ENCODE measurements around the gene SQSTM1. TPM values are rescaled to one million over a fixed set of nuclear protein-coding genes. Genes with fewer than 3 reads are reported as not detected.
A peak's percentile ranks its signal among the peaks of the same experiment; 100 is the strongest.

The SQSTM1 gene
- total and polyA plus RNA-seq, 2 experiments from 2014 or later = 402 to 641 TPM

DNA sequence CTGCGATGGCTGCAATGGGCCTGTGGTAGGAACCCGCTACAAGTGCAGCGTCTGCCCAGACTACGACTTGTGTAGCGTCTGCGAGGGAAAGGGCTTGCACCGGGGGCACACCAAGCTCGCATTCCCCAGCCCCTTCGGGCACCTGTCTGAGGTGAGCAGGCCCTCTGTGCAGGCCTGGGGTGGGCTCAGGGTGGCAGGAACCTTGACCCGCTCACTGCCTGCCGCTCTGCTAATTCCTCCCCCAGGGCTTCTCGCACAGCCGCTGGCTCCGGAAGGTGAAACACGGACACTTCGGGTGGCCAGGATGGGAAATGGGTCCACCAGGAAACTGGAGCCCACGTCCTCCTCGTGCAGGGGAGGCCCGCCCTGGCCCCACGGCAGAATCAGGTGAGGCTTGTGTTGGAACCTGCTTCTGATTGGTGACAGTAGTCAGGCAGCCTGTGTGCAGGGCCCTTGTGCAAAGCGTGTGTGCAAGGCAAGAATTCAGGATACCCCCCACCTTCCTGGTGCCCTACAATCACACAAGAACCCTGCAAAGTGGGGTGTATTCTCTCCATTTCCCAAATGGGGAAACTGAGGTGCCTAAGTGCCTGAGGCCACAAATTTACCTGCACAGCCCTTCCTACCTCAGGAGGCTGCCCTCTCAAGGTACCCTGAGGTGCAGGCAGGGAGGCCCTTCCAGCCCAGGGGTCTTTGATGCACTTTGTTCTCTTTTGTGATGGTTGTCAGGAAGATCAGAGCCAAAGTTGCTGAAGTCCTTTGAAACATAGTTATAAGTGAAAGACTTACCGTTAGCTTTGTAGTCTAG is 3.4 kb downstream of the SQSTM1 start:
- Histone ChIP-seq H3K36me3 (replicated peaks; ENCODE audit: insufficient read depth, low read depth) (no peaks in the 10 kb centered on the region), H3K79me2 (peaks cover 53% of the 10 kb centered on the region), H3K9me2 (replicated peaks; ENCODE audit: insufficient read depth) (no peaks in the 10 kb centered on the region), H3K27ac (no peak overlapping the region), H3K4me3 (no peak overlapping the region), H2AFZ (no peak overlapping the region), H3K9me3 (ENCODE audit: low read depth) (no peaks in the 10 kb centered on the region), H3K27me3 (no peaks in the 10 kb centered on the region), H4K20me1 (ENCODE audit: insufficient read depth, poor library complexity, severe bottlenecking) (peaks cover 71% of the 10 kb centered on the region), H3K4me2 (peak overlapping the region; percentile 95), H3K4me1 (ENCODE audit: insufficient read depth) (peaks cover 43% of the 10 kb centered on the region)
- no peak for DNase-seq (ENCODE audit: low spot score)
- WGBS (ENCODE audit: low lambda C conversion rate, missing lambda C conversion rate) = 93% methylated on average over 22 of the region's 22 CpGs
- TF ChIP-seq EZH2 (IDR thresholded peaks at IDR 0.05; ENCODE audit: borderline replicate concordance) = no peak
- no peak for TF ChIP-seq EZH2phosphoT487 (IDR thresholded peaks at IDR 0.05; ENCODE audit: low read depth, severe bottlenecking, unreplicated experiment)
- TF ChIP-seq, protein P1, sequence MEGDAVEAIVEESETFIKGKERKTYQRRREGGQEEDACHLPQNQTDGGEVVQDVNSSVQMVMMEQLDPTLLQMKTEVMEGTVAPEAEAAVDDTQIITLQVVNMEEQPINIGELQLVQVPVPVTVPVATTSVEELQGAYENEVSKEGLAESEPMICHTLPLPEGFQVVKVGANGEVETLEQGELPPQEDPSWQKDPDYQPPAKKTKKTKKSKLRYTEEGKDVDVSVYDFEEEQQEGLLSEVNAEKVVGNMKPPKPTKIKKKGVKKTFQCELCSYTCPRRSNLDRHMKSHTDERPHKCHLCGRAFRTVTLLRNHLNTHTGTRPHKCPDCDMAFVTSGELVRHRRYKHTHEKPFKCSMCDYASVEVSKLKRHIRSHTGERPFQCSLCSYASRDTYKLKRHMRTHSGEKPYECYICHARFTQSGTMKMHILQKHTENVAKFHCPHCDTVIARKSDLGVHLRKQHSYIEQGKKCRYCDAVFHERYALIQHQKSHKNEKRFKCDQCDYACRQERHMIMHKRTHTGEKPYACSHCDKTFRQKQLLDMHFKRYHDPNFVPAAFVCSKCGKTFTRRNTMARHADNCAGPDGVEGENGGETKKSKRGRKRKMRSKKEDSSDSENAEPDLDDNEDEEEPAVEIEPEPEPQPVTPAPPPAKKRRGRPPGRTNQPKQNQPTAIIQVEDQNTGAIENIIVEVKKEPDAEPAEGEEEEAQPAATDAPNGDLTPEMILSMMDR (IDR thresholded peaks at IDR 0.05; ENCODE audit: poor library complexity) = no peak

DNA sequence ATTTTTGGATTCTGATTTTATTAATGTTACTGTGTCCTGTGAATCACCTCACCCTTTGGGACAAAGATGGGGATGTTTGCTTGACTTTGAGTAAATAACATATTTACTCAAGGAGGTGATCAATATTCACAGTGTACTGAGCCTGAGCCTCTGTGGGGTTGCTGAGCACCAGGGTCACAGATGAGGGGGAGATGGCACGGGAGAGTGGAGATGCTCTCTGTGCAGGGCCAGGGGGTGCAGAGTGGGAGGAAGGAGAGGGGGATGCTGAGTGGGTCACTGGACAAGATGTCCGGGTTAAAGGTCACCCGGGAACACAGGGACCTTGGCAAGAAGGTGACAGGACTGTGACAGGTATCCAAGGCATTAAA is 4.0 kb downstream of the SQSTM1 start:
- Histone ChIP-seq H3K9me3 (ENCODE audit: low read depth) (no peaks in the 10 kb centered on the region), H3K27ac (no peak overlapping the region), H3K79me2 (peaks cover 55% of the 10 kb centered on the region), H2AFZ (no peak overlapping the region), H3K4me1 (ENCODE audit: insufficient read depth) (peaks cover 37% of the 10 kb centered on the region), H3K4me3 (no peak overlapping the region), H4K20me1 (ENCODE audit: insufficient read depth, poor library complexity, severe bottlenecking) (peaks cover 71% of the 10 kb centered on the region), H3K4me2 (peak overlapping the region; percentile 95), H3K9me2 (replicated peaks; ENCODE audit: insufficient read depth) (no peaks in the 10 kb centered on the region), H3K36me3 (replicated peaks; ENCODE audit: insufficient read depth, low read depth) (no peaks in the 10 kb centered on the region), H3K27me3 (no peaks in the 10 kb centered on the region)
- peak; percentile 14 for DNase-seq (ENCODE audit: low spot score)
- 80% methylated on average over 3 of the region's 3 CpGs for WGBS (ENCODE audit: low lambda C conversion rate, missing lambda C conversion rate)
- TF ChIP-seq, protein P1 (IDR thresholded peaks at IDR 0.05; ENCODE audit: poor library complexity) = no peak
- TF ChIP-seq EZH2 (IDR thresholded peaks at IDR 0.05; ENCODE audit: borderline replicate concordance) = no peak
- no peak for TF ChIP-seq EZH2phosphoT487 (IDR thresholded peaks at IDR 0.05; ENCODE audit: low read depth, severe bottlenecking, unreplicated experiment)

DNA sequence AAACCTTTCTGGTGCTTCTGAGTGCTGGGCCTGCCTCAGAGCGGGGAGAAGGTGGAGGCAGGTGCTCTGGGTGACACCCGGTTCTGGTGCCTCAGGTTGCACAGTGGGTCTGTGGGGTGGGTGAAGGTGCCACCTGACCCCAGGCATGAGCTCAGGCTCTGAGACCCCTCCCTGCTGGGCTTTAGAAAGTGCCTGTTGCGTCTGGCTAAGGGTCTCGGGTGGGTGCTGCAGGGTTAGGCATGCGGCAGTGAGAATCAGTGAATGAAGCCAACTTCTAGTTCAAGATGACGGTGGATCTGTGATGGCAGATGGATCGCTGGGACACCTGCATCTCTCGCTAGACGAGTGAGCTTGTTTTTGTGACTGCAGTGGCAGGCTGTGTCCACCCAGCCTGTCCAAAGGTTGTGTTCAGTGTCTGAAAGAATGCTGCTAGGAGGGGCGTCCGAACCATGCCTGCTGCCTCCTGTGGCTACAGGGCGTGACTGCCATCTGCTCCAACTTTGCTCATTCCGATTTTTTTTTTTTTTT is 5.0 kb downstream of the SQSTM1 start:
- DNase-seq (ENCODE audit: low spot score) = no peak
- 80% methylated on average over 13 of the region's 13 CpGs for WGBS (ENCODE audit: low lambda C conversion rate, missing lambda C conversion rate)
- H3K4me3 ChIP-seq = no peak overlapping the region
- H3K4me2 ChIP-seq = peak overlapping the region; percentile 95
- H4K20me1 ChIP-seq (ENCODE audit: insufficient read depth, poor library complexity, severe bottlenecking) = peaks cover 73% of the 10 kb centered on the region
- H3K27me3 ChIP-seq = no peaks in the 10 kb centered on the region
- H3K27ac ChIP-seq = peak overlapping the region; percentile 47
- H3K79me2 ChIP-seq = peaks cover 51% of the 10 kb centered on the region
- H3K36me3 ChIP-seq (replicated peaks; ENCODE audit: insufficient read depth, low read depth) = no peaks in the 10 kb centered on the region
- peaks cover 29% of the 10 kb centered on the region for H3K4me1 ChIP-seq (ENCODE audit: insufficient read depth)
- H3K9me3 ChIP-seq (ENCODE audit: low read depth) = no peaks in the 10 kb centered on the region
- H2AFZ ChIP-seq = no peak overlapping the region
- TF ChIP-seq EZH2 (IDR thresholded peaks at IDR 0.05; ENCODE audit: borderline replicate concordance) = no peak
- TF ChIP-seq, protein P1 (IDR thresholded peaks at IDR 0.05; ENCODE audit: poor library complexity) = peak; percentile 5
- no peaks in the 10 kb centered on the region for H3K9me2 ChIP-seq (replicated peaks; ENCODE audit: insufficient read depth)

Measured in hepatocyte (in vitro differentiated cells).